ENCODE results near the gene ITIH4.

ITIH4 gene

GRCh38 chr3:52788890-52789745 is 41.4 kb downstream of the ITIH4 start:
- no peaks in the 10 kb centered on the region for H3K9me3 ChIP-seq (ENCODE audit: control insufficient read depth in 1 of 2, low read length in 2 of 2)
- no peak overlapping the region for H3K27ac ChIP-seq (ENCODE audit: low read length)
- H3K36me3 ChIP-seq (ENCODE audit: control insufficient read depth in 1 of 2, insufficient read depth in 2 of 2, low read length in 2 of 2), result no peaks in the 10 kb centered on the region
- no peak overlapping the region for H3K4me3 ChIP-seq (ENCODE audit: low read depth in 1 of 2, low read length in 2 of 2)
- H3K4me1 ChIP-seq (ENCODE audit: control insufficient read depth in 1 of 2, insufficient read depth in 2 of 2, low read length in 2 of 2), result no peaks in the 10 kb centered on the region
- no peaks in the 10 kb centered on the region for H3K27me3 ChIP-seq (ENCODE audit: low read depth, low read length)

GRCh38 chr3:52787672-52788625 is 42.5 kb downstream of the ITIH4 start:
- no peaks in the 10 kb centered on the region for H3K9me3 ChIP-seq (ENCODE audit: control insufficient read depth in 1 of 2, low read length in 2 of 2)
- no peak overlapping the region for H3K4me3 ChIP-seq (ENCODE audit: low read depth in 1 of 2, low read length in 2 of 2)
- no peaks in the 10 kb centered on the region for H3K4me1 ChIP-seq (ENCODE audit: control insufficient read depth in 1 of 2, insufficient read depth in 2 of 2, low read length in 2 of 2)
- H3K36me3 ChIP-seq (ENCODE audit: control insufficient read depth in 1 of 2, insufficient read depth in 2 of 2, low read length in 2 of 2), result no peaks in the 10 kb centered on the region
- no peak overlapping the region for H3K27ac ChIP-seq (ENCODE audit: low read length)
- no peaks in the 10 kb centered on the region for H3K27me3 ChIP-seq (ENCODE audit: low read depth, low read length)

DNA sequence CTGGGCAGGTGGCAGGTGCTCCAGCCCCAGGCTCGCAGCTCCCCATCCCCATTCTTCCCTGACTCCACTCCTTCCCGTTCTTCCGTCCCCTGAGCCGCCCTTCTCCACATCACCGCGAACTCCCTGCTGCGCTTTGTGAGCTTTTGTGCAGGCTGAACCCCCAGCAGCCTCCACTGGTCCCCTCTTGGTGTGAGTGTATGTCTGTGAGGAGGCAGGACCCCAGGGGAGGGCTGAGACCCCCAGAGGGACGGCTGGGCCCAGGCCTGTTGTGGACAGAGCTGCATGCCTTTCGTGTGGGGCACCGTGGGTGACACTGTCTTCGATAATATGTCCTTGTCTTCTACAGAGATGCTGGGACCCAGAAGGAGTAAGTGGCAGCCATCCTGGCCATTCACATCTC is 43.2 kb downstream of the ITIH4 start:
- no peaks in the 10 kb centered on the region for H3K9me3 ChIP-seq (ENCODE audit: control insufficient read depth in 1 of 2, low read length in 2 of 2)
- H3K4me1 ChIP-seq (ENCODE audit: control insufficient read depth in 1 of 2, insufficient read depth in 2 of 2, low read length in 2 of 2), result no peaks in the 10 kb centered on the region
- no peaks in the 10 kb centered on the region for H3K36me3 ChIP-seq (ENCODE audit: control insufficient read depth in 1 of 2, insufficient read depth in 2 of 2, low read length in 2 of 2)
- no peak overlapping the region for H3K4me3 ChIP-seq (ENCODE audit: low read depth in 1 of 2, low read length in 2 of 2)
- H3K27me3 ChIP-seq (ENCODE audit: low read depth, low read length), result no peaks in the 10 kb centered on the region
- H3K27ac ChIP-seq (ENCODE audit: low read length), result no peak overlapping the region

DNA sequence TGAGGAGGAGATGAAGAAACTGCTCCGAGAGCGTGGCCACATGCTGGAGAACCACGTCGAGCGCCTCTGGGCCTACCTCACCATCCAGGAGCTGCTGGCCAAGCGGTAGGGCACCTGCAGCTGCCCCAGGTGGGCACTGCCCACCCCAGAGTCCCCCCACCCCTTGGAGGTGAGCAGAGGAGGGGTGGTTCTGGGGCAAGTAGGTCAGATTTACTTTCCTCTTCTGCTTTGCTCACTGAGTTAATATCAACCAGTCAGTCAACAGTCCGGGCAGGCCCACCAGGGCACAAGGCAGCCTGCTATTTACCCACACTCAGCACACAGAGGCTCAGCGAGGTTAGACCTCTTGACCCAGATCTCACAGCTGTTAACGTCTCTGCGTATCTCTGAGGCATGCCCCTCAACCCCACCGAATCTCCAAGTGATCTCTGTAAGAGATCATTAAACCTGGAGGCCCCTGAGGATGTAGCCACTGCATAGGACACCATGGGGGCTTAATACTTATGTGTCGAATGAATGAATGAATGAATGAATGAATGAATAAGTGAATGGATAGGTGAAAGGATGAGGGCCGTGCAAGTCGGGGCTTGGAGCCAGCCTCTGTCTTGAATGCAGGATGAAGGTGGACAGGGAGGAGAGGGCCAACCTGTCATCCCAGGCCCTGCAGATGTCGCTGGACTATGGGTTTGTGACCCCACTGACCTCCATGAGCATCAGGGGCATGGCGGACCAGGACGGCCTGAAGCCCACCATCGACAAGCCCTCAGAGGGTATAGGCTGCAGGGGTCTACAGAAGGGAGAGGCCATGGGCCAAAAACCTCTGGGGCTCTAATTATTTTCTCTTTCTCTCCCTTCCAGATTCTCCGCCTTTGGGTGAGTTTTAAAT is 43.9 kb downstream of the ITIH4 start:
- H3K4me3 ChIP-seq (ENCODE audit: low read depth in 1 of 2, low read length in 2 of 2), result no peak overlapping the region
- no peaks in the 10 kb centered on the region for H3K27me3 ChIP-seq (ENCODE audit: low read depth, low read length)
- no peaks in the 10 kb centered on the region for H3K36me3 ChIP-seq (ENCODE audit: control insufficient read depth in 1 of 2, insufficient read depth in 2 of 2, low read length in 2 of 2)
- H3K4me1 ChIP-seq (ENCODE audit: control insufficient read depth in 1 of 2, insufficient read depth in 2 of 2, low read length in 2 of 2), result no peaks in the 10 kb centered on the region
- no peak overlapping the region for H3K27ac ChIP-seq (ENCODE audit: low read length)
- no peaks in the 10 kb centered on the region for H3K9me3 ChIP-seq (ENCODE audit: control insufficient read depth in 1 of 2, low read length in 2 of 2)

GRCh38 chr3:52784931-52785590 is 45.4 kb downstream of the ITIH4 start:
- Histone ChIP-seq H3K27ac (ENCODE audit: low read length) (no peak overlapping the region), H3K36me3 (ENCODE audit: control insufficient read depth in 1 of 2, insufficient read depth in 2 of 2, low read length in 2 of 2) (no peaks in the 10 kb centered on the region), H3K27me3 (ENCODE audit: low read depth, low read length) (no peaks in the 10 kb centered on the region), H3K4me3 (ENCODE audit: low read depth in 1 of 2, low read length in 2 of 2) (no peak overlapping the region), H3K9me3 (ENCODE audit: control insufficient read depth in 1 of 2, low read length in 2 of 2) (no peaks in the 10 kb centered on the region), H3K4me1 (ENCODE audit: control insufficient read depth in 1 of 2, insufficient read depth in 2 of 2, low read length in 2 of 2) (no peaks in the 10 kb centered on the region)

DNA sequence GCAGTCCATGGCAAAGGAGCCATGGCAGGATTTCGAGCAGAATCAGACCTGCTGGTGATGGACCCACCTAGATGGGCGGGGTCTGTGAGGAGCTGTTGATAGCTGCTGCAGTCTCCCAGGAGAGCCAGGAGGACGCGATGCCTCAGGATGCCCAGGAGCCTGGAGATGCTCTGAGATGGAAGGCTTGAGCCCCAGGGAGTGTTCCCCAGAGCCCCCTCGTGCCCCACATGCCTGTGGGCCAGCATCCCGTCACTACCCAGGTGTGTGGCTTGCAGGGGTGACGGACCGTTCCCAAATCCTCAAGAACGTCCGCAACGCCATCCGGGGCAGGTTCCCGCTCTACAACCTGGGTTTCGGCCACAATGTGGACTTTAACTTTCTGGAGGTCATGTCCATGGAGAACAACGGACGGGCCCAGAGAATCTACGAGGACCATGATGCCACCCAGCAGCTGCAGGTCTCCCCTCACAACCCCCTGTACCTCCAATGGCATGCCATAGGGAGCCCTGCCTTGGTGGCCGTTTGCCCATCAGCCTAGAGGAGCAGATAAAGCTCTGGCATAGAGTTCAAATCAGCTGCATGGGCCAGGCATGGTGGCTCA is 46.4 kb downstream of the ITIH4 start:
- no peaks in the 10 kb centered on the region for H3K36me3 ChIP-seq (ENCODE audit: control insufficient read depth in 1 of 2, insufficient read depth in 2 of 2, low read length in 2 of 2)
- no peaks in the 10 kb centered on the region for H3K4me1 ChIP-seq (ENCODE audit: control insufficient read depth in 1 of 2, insufficient read depth in 2 of 2, low read length in 2 of 2)
- H3K9me3 ChIP-seq (ENCODE audit: control insufficient read depth in 1 of 2, low read length in 2 of 2), result no peaks in the 10 kb centered on the region
- H3K27ac ChIP-seq (ENCODE audit: low read length), result no peak overlapping the region
- no peaks in the 10 kb centered on the region for H3K27me3 ChIP-seq (ENCODE audit: low read depth, low read length)
- no peak overlapping the region for H3K4me3 ChIP-seq (ENCODE audit: low read depth in 1 of 2, low read length in 2 of 2)

GRCh38 chr3:52783211-52783555 is 47.3 kb downstream of the ITIH4 start:
- no peaks in the 10 kb centered on the region for H3K4me1 ChIP-seq (ENCODE audit: control insufficient read depth in 1 of 2, insufficient read depth in 2 of 2, low read length in 2 of 2)
- no peak overlapping the region for H3K27ac ChIP-seq (ENCODE audit: low read length)
- no peaks in the 10 kb centered on the region for H3K27me3 ChIP-seq (ENCODE audit: low read depth, low read length)
- H3K4me3 ChIP-seq (ENCODE audit: low read depth in 1 of 2, low read length in 2 of 2), result no peak overlapping the region
- H3K36me3 ChIP-seq (ENCODE audit: control insufficient read depth in 1 of 2, insufficient read depth in 2 of 2, low read length in 2 of 2), result no peaks in the 10 kb centered on the region
- H3K9me3 ChIP-seq (ENCODE audit: control insufficient read depth in 1 of 2, low read length in 2 of 2), result no peaks in the 10 kb centered on the region

DNA sequence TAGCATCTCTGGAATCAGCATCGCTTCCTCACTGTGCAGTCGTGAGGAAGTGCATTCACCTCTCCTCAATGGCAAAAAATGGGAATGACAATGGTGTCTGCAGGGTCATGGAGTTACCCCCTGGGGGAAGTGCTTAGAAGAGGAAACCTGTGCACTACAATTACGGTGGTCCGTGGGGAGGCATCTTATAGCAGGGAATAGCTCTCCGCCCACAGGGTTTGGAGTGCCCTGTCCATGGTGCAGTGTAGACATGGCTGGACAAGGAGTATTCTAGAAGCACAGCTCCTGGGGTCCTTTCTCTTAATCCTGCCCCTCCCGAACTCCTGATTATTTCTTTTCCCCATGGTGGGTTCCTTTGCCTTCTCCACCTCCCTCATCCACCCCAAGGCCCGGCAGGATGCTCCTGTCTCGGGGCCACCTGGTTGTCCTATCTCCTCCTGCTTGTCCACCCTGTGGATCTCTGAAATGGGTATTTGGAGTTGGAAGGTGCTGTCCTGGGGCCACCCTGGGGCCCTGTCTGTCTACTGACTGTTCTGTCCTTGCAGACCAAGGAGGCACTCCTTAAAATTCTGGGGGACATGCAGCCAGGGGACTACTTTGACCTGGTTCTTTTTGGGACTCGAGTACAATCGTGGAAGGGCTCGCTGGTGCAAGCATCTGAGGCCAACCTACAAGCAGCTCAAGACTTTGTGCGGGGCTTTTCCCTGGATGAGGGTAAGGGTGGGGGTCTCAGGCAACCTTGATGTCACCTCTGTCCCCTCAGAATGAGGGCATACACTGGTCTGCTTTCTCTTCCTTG is 47.9 kb downstream of the ITIH4 start:
- no peaks in the 10 kb centered on the region for H3K36me3 ChIP-seq (ENCODE audit: control insufficient read depth in 1 of 2, insufficient read depth in 2 of 2, low read length in 2 of 2)
- H3K27me3 ChIP-seq (ENCODE audit: low read depth, low read length), result no peaks in the 10 kb centered on the region
- H3K4me1 ChIP-seq (ENCODE audit: control insufficient read depth in 1 of 2, insufficient read depth in 2 of 2, low read length in 2 of 2), result no peaks in the 10 kb centered on the region
- H3K9me3 ChIP-seq (ENCODE audit: control insufficient read depth in 1 of 2, low read length in 2 of 2), result no peaks in the 10 kb centered on the region
- H3K4me3 ChIP-seq (ENCODE audit: low read depth in 1 of 2, low read length in 2 of 2), result no peak overlapping the region
- no peak overlapping the region for H3K27ac ChIP-seq (ENCODE audit: low read length)

DNA sequence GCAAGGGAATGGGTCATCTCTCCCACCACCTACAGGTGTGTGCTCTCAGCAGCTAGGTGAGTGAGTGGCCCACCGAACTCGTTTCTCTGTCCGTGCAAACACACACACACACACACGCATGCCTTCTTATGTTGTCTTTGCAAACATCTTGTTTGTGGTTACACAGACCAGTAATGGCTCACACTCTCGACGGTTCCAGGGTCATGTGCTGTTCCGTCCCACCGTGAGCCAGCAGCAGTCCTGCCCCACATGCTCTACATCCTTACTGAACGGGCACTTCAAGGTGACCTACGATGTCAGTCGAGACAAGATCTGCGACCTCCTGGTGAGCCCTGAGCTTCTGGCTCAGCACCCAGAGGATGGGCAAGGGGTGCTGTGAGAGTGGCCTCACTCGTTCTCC is 48.7 kb downstream of the ITIH4 start:
- no peaks in the 10 kb centered on the region for H3K9me3 ChIP-seq (ENCODE audit: control insufficient read depth in 1 of 2, low read length in 2 of 2)
- H3K27me3 ChIP-seq (ENCODE audit: low read depth, low read length), result no peaks in the 10 kb centered on the region
- no peaks in the 10 kb centered on the region for H3K36me3 ChIP-seq (ENCODE audit: control insufficient read depth in 1 of 2, insufficient read depth in 2 of 2, low read length in 2 of 2)
- H3K4me3 ChIP-seq (ENCODE audit: low read depth in 1 of 2, low read length in 2 of 2), result no peak overlapping the region
- no peaks in the 10 kb centered on the region for H3K4me1 ChIP-seq (ENCODE audit: control insufficient read depth in 1 of 2, insufficient read depth in 2 of 2, low read length in 2 of 2)
- no peak overlapping the region for H3K27ac ChIP-seq (ENCODE audit: low read length)
